MCF 10A (cell line): ENCODE results near the gene DUSP19. TPM values are rescaled to one million over a fixed set of nuclear protein-coding genes. Genes with fewer than 3 reads are reported as not detected.

ENCODE experiments used
- BruUV-seq: library from RNA; stranded (reverse); fragments of 400-500 nt; replicated peaks from 2 replicates; lab custom pipeline; 2021; lab: Mats Ljungman, UMichigan
- CTCF ChIA-PET: fragments of 300-600 bp; sonication (Branson Sonifier 250); formaldehyde crosslinking; extraction: SDS; loops from one replicate; lab custom pipeline; 2021; ENCODE audit warnings: antibody characterized with exemption, inconsistent platforms; lab: Yijun Ruan, JAX
- POLR2A ChIA-PET: fragments of 300-600, 350-650 bp; sonication (Branson Sonifier 250); formaldehyde crosslinking; extraction: SDS; loops from one replicate; lab custom pipeline; 2020; ENCODE audit warnings: antibody characterized with exemption, inconsistent platforms; lab: Yijun Ruan, JAX
- DNase-seq: peaks from one replicate; pipeline ENCODE4 v3.0.0-alpha.2; 2018; ENCODE audit not compliant: unreplicated experiment
- H3K27ac Mint-ChIP-seq: one replicate; pipeline ENCODE4 v1.8.0; 2022; ENCODE audit warnings: mild to moderate bottlenecking, low read depth, mixed read lengths; ENCODE audit not compliant: unreplicated experiment
- H3K27me3 Mint-ChIP-seq: one replicate; pipeline ENCODE4 v1.8.0; 2022; ENCODE audit warnings: mixed read lengths; ENCODE audit not compliant: insufficient read depth, unreplicated experiment
- H3K36me3 Mint-ChIP-seq: one replicate; pipeline ENCODE4 v1.8.0; 2022; ENCODE audit warnings: mild to moderate bottlenecking, moderate library complexity, mixed read lengths; ENCODE audit not compliant: insufficient read depth, unreplicated experiment
- H3K4me1 Mint-ChIP-seq: one replicate; pipeline ENCODE4 v1.8.0; 2022; ENCODE audit warnings: mixed read lengths; ENCODE audit not compliant: insufficient read depth, unreplicated experiment
- H3K4me3 Mint-ChIP-seq: one replicate; pipeline ENCODE4 v1.8.0; 2022; ENCODE audit warnings: mild to moderate bottlenecking, moderate library complexity, mixed read lengths; ENCODE audit not compliant: unreplicated experiment
- H3K9me3 Mint-ChIP-seq: one replicate; pipeline ENCODE4 v1.8.0; 2022; ENCODE audit warnings: mixed read lengths; ENCODE audit not compliant: unreplicated experiment
- intact Hi-C: fragments of 100-400 bp; cut with micrococcal nuclease; formaldehyde crosslinking; loops from 2 replicates; pipeline ENCODE4 v1.14.1; 2022
- total RNA-seq: library from RNA; stranded (reverse); gene quantifications from 2 replicates; pipeline ENCODE4 v1.2.3, GENCODE V29; 2022
- TF ChIP-seq, protein P1 (sequence below): fragments of 200-600 bp; IDR thresholded peaks from one replicate; pipeline ENCODE4 v1.8.0; 2022; ENCODE audit warnings: antibody characterized with exemption, mild to moderate bottlenecking; ENCODE audit not compliant: unreplicated experiment

DUSP19 gene
- total RNA-seq, 1 experiment from 2014 or later, result 0.84 TPM

- Mint-ChIP-seq H3K27ac (no peak overlapping the region), H3K27me3 (no peaks in the 10 kb centered on the region), H3K9me3 (no peaks in the 10 kb centered on the region), H3K4me1 (no peaks in the 10 kb centered on the region), H3K36me3 (no peaks in the 10 kb centered on the region), H3K4me3 (no peak overlapping the region)
- intact Hi-C loops, result no loop called here
- POLR2A ChIA-PET, result no interaction called here
- DNase-seq, result no peak
- TF ChIP-seq, protein P1, sequence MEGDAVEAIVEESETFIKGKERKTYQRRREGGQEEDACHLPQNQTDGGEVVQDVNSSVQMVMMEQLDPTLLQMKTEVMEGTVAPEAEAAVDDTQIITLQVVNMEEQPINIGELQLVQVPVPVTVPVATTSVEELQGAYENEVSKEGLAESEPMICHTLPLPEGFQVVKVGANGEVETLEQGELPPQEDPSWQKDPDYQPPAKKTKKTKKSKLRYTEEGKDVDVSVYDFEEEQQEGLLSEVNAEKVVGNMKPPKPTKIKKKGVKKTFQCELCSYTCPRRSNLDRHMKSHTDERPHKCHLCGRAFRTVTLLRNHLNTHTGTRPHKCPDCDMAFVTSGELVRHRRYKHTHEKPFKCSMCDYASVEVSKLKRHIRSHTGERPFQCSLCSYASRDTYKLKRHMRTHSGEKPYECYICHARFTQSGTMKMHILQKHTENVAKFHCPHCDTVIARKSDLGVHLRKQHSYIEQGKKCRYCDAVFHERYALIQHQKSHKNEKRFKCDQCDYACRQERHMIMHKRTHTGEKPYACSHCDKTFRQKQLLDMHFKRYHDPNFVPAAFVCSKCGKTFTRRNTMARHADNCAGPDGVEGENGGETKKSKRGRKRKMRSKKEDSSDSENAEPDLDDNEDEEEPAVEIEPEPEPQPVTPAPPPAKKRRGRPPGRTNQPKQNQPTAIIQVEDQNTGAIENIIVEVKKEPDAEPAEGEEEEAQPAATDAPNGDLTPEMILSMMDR, result no peak
- BruUV-seq, result no TSS peak
- CTCF ChIA-PET, result interaction anchor here (0.6 to 0.7 kb wide), 4 partner anchors 9 to 246 kb away, joined by 3 to 5 read pairs (median 3); no protein-coding TSS in a partner anchor
Observed at GRCh38 chr2:183072177-183072576, 6.4 kb upstream of the DUSP19 start.

DNA sequence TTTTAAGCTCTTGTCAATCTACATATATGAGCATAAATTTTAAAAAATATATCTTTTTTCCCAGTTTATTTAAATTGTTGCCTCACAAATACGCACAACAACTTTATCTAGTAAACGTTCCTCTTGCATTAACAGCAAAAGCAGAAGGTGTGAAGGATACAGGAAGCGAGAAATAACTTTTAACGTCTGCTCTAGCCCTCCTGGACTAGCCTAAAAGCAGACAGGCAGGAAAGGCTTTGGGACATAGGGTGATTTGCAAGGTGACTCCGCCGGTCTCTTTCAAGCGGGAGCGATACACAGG lies 434 bp upstream of the DUSP19 start:
- BruUV-seq, result TSS peak; percentile 89
- CTCF ChIA-PET, result interaction anchor here (0.6 to 2.0 kb wide), 3 partner anchors 12 to 183 kb away, joined by 3 to 7 read pairs (median 5); no protein-coding TSS in a partner anchor
- POLR2A ChIA-PET, result interaction anchor here (0.6 to 5.3 kb wide), 24 partner anchors 11 to 363 kb away, joined by 3 to 112 read pairs (median 8); partner anchors contain the start of gene NUP35

GRCh38 chr2:183079139-183079775 lies 710 bp downstream of the DUSP19 start:
- TF ChIP-seq, protein P1, result no peak
- Mint-ChIP-seq H3K36me3 (no peaks in the 10 kb centered on the region), H3K27ac (peak overlapping the region; percentile 78), H3K9me3 (no peaks in the 10 kb centered on the region), H3K4me3 (peak overlapping the region; percentile 95), H3K4me1 (no peaks in the 10 kb centered on the region), H3K27me3 (no peaks in the 10 kb centered on the region)
- no peak for DNase-seq
- POLR2A ChIA-PET, result interaction anchor here (0.7 to 5.3 kb wide), 27 partner anchors 10 to 364 kb away, joined by 3 to 112 read pairs (median 7); partner anchors contain the start of gene NUP35
- CTCF ChIA-PET, result interaction anchor here (0.6 to 2.0 kb wide), 10 partner anchors 10 to 208 kb away, joined by 3 to 7 read pairs (median 4); no protein-coding TSS in a partner anchor
- intact Hi-C loops, result loop anchor here (2.0 kb wide), 1 partner anchor 44 kb away; no protein-coding TSS in a partner anchor
- BruUV-seq, result TSS peak; percentile 73

More for the DNA sequence above, 434 bp upstream of the DUSP19 start:
- H3K4me1 Mint-ChIP-seq, result no peaks in the 10 kb centered on the region
- no peaks in the 10 kb centered on the region for H3K36me3 Mint-ChIP-seq
- intact Hi-C loops, result loop anchor here (1.0 to 2.0 kb wide), 2 partner anchors 43 to 46 kb away; partner anchors contain the start of gene NUP35
- no peak for DNase-seq
- no peaks in the 10 kb centered on the region for H3K9me3 Mint-ChIP-seq
- peak overlapping the region; percentile 95 for H3K4me3 Mint-ChIP-seq
- H3K27ac Mint-ChIP-seq, result peak overlapping the region; percentile 78
- TF ChIP-seq, protein P1, result no peak
- H3K27me3 Mint-ChIP-seq, result no peaks in the 10 kb centered on the region

DNA sequence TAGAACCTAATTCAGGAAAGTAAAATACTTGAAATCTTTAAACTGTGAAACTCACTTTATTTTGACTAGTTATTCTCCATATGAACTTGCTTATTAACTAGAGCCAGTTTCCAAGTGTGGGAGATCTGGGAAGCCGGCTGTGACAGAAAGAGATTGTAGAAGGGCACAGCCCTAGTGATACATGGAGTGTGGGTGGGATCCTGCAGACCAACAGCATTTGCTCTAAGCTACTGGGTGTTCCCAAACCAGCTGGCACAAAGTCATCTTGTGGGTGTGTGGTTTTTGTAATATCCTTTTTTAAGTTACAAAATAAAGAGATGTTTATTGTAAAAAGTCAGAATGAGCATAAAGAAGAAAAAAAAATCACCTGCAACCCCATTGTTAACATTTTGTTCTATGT lies 3.4 kb downstream of the DUSP19 start:
- H3K4me1 Mint-ChIP-seq, result no peaks in the 10 kb centered on the region
- no TSS peak for BruUV-seq
- DNase-seq, result peak; percentile 40
- H3K4me3 Mint-ChIP-seq, result no peak overlapping the region
- TF ChIP-seq, protein P1, result no peak
- H3K36me3 Mint-ChIP-seq, result no peaks in the 10 kb centered on the region
- H3K27me3 Mint-ChIP-seq, result no peaks in the 10 kb centered on the region
- H3K9me3 Mint-ChIP-seq, result no peaks in the 10 kb centered on the region
- intact Hi-C loops, result no loop called here
- ChIA-PET POLR2A (interaction anchor here (1.2 to 5.3 kb wide), 2 partner anchors 13 to 43 kb away, joined by 5 to 112 read pairs; partner anchors contain the start of gene NUP35), CTCF (no interaction called here)
- H3K27ac Mint-ChIP-seq, result no peak overlapping the region
